ENCODE data around the gene ANKRD13D.
"Not testable (repeated sequence)": the region's sequence is repeated elsewhere in the genome, so short reads cannot be mapped to it uniquely, and the experiment has no call there.

DNA sequence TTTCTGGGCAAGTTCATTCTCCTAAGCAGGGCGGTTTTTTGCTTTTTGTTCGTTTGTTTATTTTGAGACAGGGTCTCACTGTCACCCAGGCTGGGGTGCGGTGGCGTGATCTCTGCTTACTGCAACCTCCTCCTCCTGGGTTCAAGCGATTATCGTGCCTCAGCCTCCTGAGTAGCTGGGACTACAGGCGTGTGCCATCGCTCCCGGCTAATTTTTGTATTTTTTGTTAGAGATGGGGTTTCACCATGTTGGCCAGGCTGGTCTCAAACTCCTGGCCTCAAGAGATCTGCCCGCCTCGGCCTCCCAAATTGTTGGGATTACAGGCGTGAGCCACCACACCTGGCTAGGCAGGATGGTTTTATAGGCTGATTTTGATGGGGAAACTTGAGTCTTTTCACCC lies 29.8 kb downstream of the ANKRD13D start:
- not testable (repeated sequence) for TF ChIP-seq POLR2A, CTCF (IDR thresholded peaks at IDR 0.05)
